Liver (tissue), 3 donors: ENCODE measurements around the gene RAET1G.

Experiments
- ATF3 ChIP-seq: IDR thresholded peaks from 2 replicates; pipeline ENCODE4 v1.6.1; 2016; ENCODE audit warnings: antibody characterized with exemption
- CTCF ChIP-seq: fragments of 150-350 bp; IDR thresholded peaks from 2 replicates; pipeline ENCODE4 v1.5.1; 2017; ENCODE audit warnings: improper control_type of control experiment, low read depth, low read length; ENCODE audit not compliant: missing input control
- EGR1 ChIP-seq, 2 donors: IDR thresholded peaks; 2 replicates each; pipeline ENCODE4 v1.6.1; 2016 to 2018; ENCODE audit warnings: antibody characterized with exemption in 2 of 2, low read depth in 2 of 2
- GABPA ChIP-seq, 2 donors: IDR thresholded peaks in 1 of 2; conservative IDR thresholded peaks in 1 of 2; 2 replicates each; pipeline ENCODE4 v1.6.1; 2016; ENCODE audit warnings: antibody characterized with exemption in 2 of 2, mild to moderate bottlenecking in 1 of 2, moderate library complexity in 1 of 2
- HNF4A ChIP-seq, 2 donors: conservative IDR thresholded peaks; 2 replicates each; pipeline ENCODE4 v1.6.1; 2016; ENCODE audit warnings: antibody characterized with exemption in 2 of 2, mild to moderate bottlenecking in 2 of 2
- JUND ChIP-seq, 2 donors: IDR thresholded peaks; 2 replicates each; pipeline ENCODE4 v1.6.1; 2016; ENCODE audit warnings: antibody characterized with exemption in 2 of 2
- MAX ChIP-seq: IDR thresholded peaks from 2 replicates; pipeline ENCODE4 v1.6.1; 2016; ENCODE audit warnings: antibody characterized with exemption
- RAD21 ChIP-seq, 2 donors: IDR thresholded peaks; 2 replicates each; pipeline ENCODE4 v1.6.1; 2016; ENCODE audit warnings: antibody characterized with exemption in 2 of 2, mild to moderate bottlenecking in 2 of 2
- REST ChIP-seq: IDR thresholded peaks from 2 replicates; pipeline ENCODE4 v1.6.1; 2016; ENCODE audit warnings: antibody characterized with exemption, mild to moderate bottlenecking
- YY1 ChIP-seq: IDR thresholded peaks from 2 replicates; pipeline ENCODE4 v1.6.1; 2016; ENCODE audit warnings: antibody characterized with exemption, mild to moderate bottlenecking
- donor health status: healthy.
- donor health status: healthy.

GRCh38 chr6:149961728-149962425 lies 39.0 kb upstream of the RAET1G start:
- no peak for TF ChIP-seq CTCF
- TF ChIP-seq ATF3 = no peak
- no peak for TF ChIP-seq REST
- TF ChIP-seq RAD21 (IDR thresholded peaks at IDR 0.05) = no peak
- TF ChIP-seq YY1 = no peak
- no peak for TF ChIP-seq EGR1 (IDR thresholded peaks at IDR 0.05; ENCODE audit: low read depth in 2 of 2)
- no peak for TF ChIP-seq MAX
- TF ChIP-seq JUND (IDR thresholded peaks at IDR 0.05) = no peak
- TF ChIP-seq HNF4A (conservative IDR thresholded peaks at IDR 0.05) = no peak
- no peak for TF ChIP-seq GABPA (IDR thresholded peaks at IDR 0.05 in 1 of 2, conservative IDR thresholded peaks at IDR 0.05 in 1 of 2)
